ENCODE measurements around the gene SLC5A8. TPM values are rescaled to one million over a fixed set of nuclear protein-coding genes. Genes with fewer than 3 reads are reported as not detected.

Gene SLC5A8
- total RNA-seq, 3 donors from 2014 or later: 0.07 to 0.49 TPM; not detected in 1

DNA sequence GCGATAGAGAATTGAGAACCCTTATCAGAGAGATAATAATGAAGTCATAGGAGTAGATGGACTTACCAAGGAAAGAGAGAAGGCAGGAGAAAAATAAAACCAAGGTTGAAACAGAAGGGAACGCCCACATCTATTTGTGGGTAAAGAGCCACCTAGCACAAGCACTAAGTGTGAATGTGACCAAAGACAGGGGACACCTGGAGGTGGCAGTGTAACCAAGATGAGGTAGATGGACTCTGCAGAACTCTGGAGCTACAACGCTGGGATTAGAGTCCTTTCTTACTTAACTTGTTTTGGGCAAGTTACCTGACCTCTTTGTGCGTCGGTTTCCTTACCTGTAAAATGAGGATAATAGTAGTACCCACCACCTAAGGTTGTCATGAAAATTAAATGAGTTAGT is 101.9 kb downstream of the SLC5A8 start:
- Histone ChIP-seq H3K4me3 (no peak overlapping the region), H3K9me3 (no peaks in the 10 kb centered on the region), H3K36me3 (ENCODE audit: low read depth) (no peaks in the 10 kb centered on the region), H3K4me1 (ENCODE audit: low read depth) (no peaks in the 10 kb centered on the region)
- DNase-seq (no peak), ATAC-seq (no peak)
- TF ChIP-seq, protein P1, sequence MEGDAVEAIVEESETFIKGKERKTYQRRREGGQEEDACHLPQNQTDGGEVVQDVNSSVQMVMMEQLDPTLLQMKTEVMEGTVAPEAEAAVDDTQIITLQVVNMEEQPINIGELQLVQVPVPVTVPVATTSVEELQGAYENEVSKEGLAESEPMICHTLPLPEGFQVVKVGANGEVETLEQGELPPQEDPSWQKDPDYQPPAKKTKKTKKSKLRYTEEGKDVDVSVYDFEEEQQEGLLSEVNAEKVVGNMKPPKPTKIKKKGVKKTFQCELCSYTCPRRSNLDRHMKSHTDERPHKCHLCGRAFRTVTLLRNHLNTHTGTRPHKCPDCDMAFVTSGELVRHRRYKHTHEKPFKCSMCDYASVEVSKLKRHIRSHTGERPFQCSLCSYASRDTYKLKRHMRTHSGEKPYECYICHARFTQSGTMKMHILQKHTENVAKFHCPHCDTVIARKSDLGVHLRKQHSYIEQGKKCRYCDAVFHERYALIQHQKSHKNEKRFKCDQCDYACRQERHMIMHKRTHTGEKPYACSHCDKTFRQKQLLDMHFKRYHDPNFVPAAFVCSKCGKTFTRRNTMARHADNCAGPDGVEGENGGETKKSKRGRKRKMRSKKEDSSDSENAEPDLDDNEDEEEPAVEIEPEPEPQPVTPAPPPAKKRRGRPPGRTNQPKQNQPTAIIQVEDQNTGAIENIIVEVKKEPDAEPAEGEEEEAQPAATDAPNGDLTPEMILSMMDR (IDR thresholded peaks at IDR 0.05): no peak
- intact Hi-C loops (cut with DNase I, micrococcal nuclease): no loop called here

DNA sequence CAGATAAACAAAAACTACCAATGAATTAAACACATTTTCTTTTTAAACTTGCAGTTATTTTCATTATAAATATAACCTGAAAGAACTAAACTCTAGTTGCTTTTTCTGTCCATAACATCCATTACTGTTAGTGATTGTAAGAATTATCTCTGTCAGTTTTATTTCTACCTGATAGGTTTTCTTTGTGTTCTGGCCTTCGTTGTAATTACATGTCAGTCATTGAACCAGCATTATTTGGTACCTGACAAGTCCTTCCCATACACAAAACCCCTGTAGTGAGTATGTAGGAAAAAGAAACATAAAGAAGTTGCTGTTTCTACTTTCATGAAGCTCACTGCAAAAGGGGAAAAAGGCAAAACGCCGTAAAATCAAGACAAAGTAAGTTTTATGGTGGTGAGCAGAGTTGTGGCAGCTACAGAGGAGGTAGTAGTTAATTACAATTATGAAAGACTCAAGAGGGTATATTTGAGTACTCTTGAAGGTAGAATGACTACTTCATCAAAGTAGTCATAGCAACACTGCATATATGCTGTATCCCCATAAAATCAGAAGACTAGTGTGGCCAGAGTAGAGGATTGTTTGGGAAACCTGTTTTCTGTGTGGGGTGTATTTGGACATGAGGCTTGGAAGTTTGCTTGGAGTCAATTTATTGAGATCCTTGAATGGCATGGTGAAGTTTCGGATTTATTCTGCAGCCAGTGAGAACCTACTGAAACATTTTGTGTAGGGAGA is 102.8 kb downstream of the SLC5A8 start:
- Histone ChIP-seq H3K4me1 (ENCODE audit: low read depth) (no peaks in the 10 kb centered on the region), H3K36me3 (ENCODE audit: low read depth) (no peaks in the 10 kb centered on the region), H3K9me3 (no peaks in the 10 kb centered on the region), H3K4me3 (no peak overlapping the region)
- no peak for ATAC-seq
- TF ChIP-seq, protein P1 (IDR thresholded peaks at IDR 0.05): no peak
- DNase-seq: no peak
- intact Hi-C loops (cut with DNase I, micrococcal nuclease): no loop called here

Other genes with a start within 250 kb of the SLC5A8 start
- 10 to 100 TPM in 2 of 3 donors, 1 to 10 TPM in 1; 9.5 to 11.0 (median 10.2) TPM for gene UTP20, start 69.9 kb upstream of the SLC5A8 start, total RNA-seq
- 10 to 100 TPM; 70.6 to 77.8 (median 73.0) TPM for gene ARL1, start 197.5 kb upstream of the SLC5A8 start, total RNA-seq

Measured in mucosa of descending colon (tissue), 3 donors.